SW480 (cell line): ENCODE results near the gene MAP2.

Experiments used
- DNase-seq: peaks from one replicate; pipeline ENCODE4 v3.0.0-alpha.2; 2016; ENCODE audit warnings: low spot score

The MAP2 gene, protein sequence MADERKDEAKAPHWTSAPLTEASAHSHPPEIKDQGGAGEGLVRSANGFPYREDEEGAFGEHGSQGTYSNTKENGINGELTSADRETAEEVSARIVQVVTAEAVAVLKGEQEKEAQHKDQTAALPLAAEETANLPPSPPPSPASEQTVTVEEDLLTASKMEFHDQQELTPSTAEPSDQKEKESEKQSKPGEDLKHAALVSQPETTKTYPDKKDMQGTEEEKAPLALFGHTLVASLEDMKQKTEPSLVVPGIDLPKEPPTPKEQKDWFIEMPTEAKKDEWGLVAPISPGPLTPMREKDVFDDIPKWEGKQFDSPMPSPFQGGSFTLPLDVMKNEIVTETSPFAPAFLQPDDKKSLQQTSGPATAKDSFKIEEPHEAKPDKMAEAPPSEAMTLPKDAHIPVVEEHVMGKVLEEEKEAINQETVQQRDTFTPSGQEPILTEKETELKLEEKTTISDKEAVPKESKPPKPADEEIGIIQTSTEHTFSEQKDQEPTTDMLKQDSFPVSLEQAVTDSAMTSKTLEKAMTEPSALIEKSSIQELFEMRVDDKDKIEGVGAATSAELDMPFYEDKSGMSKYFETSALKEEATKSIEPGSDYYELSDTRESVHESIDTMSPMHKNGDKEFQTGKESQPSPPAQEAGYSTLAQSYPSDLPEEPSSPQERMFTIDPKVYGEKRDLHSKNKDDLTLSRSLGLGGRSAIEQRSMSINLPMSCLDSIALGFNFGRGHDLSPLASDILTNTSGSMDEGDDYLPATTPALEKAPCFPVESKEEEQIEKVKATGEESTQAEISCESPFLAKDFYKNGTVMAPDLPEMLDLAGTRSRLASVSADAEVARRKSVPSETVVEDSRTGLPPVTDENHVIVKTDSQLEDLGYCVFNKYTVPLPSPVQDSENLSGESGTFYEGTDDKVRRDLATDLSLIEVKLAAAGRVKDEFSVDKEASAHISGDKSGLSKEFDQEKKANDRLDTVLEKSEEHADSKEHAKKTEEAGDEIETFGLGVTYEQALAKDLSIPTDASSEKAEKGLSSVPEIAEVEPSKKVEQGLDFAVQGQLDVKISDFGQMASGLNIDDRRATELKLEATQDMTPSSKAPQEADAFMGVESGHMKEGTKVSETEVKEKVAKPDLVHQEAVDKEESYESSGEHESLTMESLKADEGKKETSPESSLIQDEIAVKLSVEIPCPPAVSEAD (N-terminal part only)

DNA sequence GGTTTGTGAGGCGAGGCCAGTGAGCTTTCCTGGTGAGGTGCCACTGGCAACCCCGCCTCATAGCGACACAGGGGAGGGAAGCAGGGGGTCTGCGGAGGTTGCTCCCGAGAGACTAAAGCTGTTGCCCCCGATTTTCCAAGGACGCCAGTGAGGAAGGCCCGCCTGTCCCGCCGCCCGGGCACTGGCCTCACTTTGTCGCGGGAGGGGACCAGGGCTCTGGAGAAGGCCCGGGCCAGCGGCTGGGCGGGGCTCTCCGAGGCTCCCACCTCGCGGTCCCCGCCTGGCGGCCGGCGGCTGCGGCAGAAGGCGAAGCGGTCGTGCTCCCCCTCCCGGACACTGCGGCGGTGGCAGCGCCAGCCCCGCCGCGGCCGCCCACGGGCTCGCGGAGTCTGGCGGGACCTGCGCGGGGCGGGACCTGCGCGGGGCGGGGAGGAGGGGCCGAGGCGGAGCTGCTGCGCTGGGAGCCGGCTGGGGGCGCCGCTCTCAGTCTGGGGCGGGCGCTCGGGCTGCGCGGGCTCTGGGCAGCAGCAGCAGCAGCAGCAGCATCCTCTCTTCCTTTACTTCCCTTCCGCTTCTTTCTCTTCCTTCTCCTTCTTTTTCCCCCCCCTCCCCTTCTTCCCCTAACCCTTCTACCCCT, at the start of gene MAP2:
Gene MAP2, plus strand, starts transcription at position 486 of the 637 bp plus-strand sequence. CDS start 229,124 bp downstream, outside the sequence.
- peak; percentile 76 for DNase-seq

DNA sequence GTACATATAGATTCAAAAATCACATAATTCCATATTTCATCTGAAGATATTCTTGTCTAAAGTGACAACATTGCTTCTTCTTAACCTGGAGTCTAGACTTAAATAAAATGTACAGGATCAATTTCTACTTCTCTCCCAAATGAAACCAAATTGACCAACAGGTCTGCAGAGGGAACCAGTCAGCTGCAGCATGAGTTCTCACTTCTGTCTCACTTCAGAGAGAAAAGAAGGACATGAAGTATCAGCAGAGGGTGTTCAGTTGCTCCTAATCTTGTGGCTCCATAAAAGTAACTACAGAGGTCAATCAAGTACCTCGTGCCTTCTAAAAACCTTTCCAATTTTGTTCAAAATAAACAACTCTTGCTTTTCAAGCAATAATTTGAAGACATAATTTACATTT, 47.2 kb upstream of the MAP2 start:
- no peak for DNase-seq

DNA sequence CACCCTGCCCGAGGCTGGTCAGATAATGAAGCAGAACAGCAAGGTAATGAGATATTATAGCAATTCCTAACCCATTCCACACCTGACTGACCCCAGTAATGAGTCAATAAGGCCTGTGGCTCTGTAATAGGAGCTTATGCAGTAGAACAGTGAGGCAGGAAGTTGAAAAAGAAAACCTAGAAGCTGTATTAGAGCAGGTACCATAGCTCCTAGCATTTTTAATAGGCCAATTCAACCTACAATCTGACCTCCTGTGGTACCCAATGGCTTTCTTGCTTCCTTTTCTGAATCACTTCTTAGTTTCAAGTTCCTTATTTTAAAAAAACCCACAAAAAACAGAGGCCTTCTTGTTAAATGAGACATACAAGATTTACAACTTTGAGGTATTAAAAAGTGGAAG, 43.6 kb upstream of the MAP2 start:
- DNase-seq = no peak

DNA sequence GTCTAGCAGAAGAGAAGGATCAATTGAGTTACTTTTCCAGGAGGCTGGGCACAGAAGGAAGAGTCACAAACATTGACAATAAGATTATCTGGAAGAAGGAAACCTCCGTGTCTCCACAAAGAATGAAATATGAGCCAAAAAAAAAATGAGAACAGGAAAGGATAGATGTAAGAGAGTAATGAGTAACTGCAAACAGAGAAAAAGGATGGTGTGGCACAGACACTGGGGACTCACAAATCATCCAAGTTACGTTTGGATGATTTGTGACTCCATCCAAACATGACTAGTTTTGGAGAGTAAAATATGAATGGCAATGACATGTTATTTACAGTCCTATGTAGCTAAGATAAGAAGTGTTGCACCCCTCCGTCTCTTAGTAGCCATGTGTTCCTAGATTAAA, 42.8 kb upstream of the MAP2 start:
- DNase-seq = no peak

DNA sequence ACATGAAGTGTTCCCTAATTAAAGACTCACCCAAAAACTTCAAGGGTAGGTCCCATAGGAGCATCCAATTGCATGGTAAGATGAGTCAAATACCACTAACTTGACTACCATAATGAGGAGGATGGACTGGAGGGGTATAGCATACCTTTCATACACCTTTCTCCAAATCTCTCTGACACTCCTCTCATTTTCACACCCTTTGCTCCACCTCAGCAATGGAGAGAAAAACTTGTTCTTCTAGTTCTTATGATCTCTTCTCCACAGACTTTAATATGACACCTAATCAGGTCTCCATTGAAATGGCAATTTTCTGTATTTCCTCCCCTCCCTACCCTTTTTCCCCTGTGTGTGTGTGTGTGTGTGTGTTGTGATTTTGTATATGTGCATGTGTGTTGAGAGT, 41.1 kb upstream of the MAP2 start:
- DNase-seq = no peak

DNA sequence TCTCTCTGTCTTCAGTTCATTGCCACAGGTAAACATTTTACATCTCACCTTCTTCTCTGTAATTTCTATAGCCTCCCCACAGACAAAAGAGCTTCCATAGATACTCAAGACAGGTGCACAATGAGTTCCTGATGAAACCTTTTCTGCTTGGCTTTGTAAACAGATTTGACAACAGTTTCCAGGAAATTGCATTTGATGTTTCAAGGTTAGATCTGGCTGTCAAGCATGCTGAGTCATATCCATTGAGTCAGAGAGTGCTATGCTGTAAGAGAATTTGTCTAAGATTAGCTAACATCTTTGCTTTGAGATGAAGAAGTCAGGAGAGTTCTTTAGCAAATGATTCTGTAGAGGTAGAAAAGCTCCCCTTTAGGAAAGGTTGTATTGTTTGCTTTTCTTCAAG, 40.6 kb upstream of the MAP2 start:
- peak; percentile 27 for DNase-seq

DNA sequence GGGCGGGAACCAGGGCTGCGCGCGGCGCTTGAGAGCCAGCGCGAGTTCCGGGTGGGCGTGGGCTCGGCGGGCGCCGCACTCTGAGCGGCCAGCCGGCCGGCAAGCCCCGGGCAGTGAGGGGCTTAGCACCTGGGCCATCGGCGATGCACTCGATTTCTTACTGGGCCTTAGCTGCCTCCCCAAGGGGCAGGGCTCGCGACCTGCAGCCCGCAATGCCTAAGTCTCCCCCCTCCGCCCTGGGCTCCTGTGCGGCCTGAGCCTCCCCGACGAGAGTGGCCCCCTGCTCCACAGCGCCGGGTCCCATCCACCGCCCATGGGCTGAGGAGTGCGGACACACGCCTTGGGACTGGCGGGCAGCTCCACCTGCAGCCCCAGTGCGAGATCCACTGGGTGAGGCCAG, 36.5 kb upstream of the MAP2 start:
- no peak for DNase-seq

DNA sequence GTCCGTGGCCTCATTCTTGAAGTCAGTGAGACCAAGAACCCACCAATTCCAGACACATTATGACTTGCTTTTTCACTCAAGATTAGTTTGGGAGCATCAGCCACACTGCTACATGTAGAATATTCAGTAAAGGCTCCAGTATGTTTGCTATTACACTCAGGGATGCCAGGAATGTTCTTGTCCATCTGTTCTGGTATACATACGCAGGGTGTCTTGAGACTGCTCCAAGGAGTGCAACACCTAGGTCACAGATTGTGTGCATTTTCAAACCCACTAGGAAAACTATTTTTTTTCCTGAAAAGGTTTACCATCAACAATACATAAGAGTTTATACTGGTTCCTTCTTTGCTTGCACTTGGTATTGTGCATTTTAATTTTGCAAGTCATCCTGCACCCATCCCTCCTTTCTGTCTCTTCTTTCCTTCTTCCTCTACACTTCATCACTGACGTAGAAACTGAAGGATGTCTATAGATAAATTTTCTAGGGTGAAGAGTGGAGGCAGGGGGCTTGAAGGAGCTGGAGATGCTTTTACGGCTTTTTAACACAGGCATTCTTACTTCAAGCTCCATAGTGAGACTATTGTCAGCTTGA, 35.3 kb upstream of the MAP2 start:
- DNase-seq = no peak

DNA sequence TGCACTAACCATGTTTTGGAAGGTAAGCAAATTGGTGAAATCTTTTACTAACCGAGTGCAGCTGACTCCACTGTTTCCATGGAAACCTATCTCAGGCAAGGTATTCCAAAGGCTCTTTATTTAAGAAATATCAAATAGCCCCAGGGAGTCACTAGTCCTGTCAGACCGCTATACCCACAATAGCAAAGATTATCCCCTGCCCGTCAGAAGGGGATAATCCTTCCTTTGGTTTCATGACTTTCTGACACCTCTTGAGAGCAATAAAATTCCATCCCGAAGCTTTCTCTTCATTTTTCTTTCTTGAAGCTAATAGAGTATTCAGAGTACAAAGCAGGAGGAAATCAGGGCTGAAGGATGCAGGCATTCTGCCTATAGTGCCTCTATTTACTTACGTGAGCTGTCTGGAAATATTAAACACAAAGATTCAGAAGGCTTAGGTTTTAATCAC, 34.7 kb upstream of the MAP2 start:
- DNase-seq = no peak

DNA sequence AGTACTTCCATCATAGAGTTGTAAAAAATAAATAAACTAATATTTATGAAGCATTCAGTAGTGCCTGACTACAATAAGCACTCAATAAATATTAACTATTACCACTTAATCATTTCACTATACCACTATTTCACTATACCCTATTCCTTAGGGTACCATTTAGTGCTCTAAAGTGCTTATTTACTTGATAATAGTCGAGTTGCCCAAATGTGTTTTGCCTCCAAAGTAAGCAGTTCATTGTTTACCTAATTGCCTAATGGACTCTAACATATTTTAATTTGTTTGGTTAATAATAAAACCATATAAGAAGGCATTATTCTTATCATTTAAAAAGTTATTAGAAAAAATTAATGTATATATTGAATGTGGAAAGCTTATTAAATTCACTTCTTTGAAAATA, 33.0 kb upstream of the MAP2 start:
- DNase-seq = no peak

DNA sequence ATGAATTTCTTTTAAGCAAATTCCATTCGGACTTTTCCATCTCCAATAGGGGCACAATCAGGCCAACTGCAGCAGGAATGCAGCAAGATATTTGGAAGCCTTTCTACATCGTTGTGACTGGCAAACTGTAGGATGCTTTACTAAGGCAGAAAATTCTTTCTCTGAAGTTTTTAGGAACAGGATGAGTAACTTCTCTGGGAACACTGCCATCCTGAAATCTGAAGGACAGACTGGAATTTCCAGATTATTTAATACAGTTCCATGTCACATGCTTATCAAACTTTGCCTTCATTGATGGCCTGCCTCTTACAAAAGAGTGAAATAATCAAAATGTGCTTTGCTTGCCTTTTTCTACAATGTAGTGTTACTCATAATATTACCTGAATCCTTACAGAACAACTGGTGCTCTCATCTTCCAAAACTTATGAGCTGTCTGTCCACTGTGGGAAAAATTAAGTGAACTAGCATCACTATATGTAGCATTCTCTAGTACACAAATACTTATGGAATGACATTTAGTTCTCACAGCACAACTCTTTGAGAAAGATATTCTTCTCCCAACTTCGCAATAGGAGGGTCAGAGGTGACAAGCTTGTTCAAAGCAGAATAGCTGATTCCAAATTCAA, 32.0 kb upstream of the MAP2 start:
- no peak for DNase-seq

DNA sequence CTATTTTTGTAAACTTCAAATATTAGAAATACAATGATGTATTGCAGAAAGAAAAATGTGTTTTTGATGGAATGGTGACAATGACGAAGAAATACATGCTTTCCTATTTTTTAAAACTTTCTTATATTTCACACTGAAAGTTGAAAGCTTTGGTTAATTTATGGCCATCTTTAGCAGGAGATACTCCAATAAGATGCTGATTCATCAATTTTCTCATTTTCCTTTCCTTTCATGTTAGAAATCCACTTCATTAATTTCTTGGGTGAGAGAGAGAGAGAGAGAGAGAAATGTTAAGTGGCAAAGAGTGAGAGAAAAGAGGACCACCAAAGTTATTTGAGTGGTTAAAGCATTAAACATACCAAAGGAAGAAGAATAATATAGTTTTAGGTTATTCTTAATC, 28.6 kb upstream of the MAP2 start:
- DNase-seq = no peak

DNA sequence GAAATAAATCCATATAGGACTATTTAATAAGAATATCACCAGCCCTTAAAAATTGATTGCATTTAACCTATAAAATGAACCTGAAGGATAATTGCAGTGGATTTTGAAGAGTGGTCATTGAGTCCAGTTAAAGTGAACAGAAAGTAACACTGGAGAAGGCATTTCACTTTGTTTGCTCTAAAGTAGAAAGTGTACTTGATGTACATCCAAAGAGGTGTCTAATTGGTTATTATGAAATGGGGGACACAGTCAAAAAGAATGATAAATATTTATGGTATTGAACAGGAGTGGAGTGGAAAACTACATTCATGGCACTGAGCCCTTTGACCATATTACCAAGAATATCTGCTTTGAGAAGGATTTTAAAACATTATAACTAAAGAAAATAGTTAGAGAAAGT, 28.2 kb upstream of the MAP2 start:
- no peak for DNase-seq

DNA sequence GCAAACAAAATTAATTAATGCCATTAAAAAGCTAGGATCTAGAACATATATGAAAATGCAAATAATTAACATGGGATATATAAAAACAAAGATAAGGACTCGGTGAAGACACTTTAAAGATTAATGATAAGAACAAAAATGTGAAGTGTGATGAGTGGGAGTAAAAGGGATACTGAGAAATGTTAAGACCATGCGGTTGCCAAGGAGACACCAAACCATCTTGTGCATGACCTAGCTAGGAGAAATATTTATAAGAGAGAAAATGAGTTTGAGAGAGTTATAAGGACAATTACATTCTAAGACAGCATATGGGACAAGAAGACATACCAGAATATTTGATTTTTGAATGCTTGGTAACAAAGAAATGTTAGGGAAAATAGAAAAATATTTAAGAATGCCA, 25.4 kb upstream of the MAP2 start:
- DNase-seq = no peak

DNA sequence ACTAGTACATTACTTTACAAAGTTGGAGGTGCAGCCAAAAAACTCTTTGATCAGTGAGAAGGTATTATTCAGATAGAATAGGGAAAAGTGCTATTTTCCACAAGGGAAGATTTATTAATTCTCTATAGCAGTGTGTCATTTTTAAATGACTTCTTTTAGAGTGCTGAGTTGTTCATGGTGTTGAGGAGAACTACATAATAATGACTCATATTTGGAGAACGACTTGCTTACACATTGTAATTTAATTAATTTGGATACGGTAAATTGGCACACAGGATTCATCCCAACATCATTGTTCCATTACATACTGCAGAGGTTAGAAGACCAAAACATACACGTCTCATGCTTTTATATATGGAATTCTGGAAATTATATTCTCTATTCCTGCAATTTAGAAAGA, 22.1 kb upstream of the MAP2 start:
- DNase-seq = no peak

DNA sequence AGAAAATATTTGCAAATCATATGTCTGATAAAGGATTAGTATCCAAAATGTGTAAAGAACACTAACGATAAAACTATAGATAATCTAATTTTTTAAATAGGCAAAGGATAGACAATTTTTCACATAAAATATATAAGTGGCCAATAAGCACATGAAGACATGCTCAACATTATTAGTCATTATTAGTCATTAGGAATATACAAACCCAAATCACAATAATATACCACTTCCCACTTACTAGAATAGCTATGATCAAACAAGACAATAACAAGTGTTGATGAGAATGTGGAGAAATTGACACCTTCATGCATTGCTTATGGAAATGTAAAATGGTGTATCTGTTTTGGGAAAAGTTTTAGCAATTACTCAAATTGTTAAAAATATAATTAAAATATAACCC, 12.6 kb upstream of the MAP2 start:
- DNase-seq = no peak

DNA sequence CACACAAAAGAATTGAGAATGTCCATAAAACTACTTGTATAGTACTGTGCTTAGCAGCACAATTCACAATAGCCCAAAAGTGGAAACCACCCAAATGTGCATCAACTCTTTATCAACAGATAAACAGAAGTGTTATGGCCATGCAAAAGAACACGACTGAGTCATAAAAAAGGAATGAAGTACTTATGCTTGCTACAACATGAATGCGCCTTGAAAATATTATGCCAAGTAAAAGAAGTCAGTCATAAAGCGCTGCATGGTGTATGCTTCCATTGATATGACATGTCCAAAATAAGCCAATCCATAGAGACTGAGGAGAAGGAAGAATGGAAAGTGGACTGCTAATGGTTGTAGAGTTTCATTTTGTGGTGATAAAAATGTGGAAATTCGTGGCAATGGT, 12.1 kb upstream of the MAP2 start:
- DNase-seq = no peak

DNA sequence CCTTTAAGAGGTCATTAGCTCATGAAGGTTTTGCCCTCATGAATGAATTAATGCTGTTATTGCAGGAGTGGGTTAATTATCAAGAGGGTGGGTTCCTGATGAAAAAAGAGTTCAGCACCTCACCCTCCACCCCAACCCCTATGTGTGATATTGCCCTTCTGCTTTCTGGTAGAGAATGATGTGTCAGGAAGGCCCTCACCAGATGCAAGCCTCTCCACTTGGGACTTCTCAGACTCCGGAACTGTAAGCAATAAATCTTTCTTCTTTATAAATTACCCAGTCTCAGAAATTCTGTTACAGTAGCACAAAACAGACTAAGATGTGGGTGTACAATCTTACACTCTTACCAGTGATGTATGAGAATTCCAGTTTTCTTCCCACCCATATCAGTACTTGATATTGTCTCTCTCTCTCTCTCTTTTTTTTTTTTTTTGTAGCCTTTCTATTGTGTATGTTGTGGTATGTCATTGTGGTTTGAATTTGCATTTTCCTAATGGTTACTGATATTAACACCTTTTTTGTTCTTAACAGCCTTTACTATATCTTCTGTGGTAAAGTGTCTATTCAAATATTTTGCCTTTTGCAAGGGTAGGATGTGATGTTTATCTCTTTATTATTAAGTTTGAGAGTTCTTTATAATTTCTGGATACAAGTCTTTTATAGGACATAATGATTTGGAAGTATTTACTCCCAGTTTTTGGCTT, 10.4 kb upstream of the MAP2 start:
- DNase-seq = no peak

DNA sequence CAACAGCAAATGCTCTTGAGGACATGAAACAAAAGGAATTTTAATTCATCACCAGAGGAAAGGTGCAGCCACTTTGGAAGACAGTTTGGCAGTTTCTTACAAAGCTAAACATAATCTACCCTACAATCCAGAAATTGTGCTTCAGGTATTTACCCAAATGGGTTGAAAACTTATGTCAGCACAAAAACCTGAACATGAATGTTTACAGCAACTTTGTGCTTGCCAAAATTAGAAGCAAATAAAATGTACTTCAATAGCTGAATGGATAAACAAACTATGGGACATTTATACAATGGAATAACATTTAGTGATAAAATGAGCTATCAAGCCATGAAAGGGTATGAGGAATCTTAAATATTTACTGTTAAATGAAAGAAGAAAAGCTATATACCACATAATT, 6.9 kb upstream of the MAP2 start:
- no peak for DNase-seq

DNA sequence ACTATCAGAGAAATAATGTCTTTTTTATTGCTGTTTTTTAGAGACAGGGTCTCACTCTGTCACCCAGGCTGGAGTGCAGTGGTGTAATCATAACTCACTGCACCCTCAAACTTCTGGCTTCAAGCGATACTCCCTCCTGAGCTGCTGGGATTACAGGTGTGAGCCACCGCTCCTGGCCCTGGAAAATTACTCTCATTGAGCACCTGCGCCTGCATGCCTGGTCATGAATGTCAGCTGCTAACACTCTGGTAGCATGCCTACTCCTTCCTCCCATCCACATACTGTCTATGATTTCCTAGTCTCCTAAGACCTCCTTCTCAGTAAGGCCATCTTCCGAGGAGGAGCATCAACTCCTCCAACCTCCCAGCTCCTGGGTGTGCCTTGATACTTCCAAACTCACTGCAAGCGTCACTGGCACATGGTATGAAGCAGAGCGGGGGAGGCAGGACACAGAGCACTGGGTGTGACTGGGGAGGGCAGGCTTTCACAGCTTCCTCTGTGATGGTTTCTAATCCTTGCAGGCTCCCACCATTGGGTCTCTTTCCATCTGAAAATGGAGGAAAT, 1.6 kb upstream of the MAP2 start:
- no peak for DNase-seq
